Breast epithelium (tissue), 3 donors: ENCODE measurements around the gene SHROOM1.
"Not testable (repeated sequence)": the region's sequence is repeated elsewhere in the genome, so short reads cannot be mapped to it uniquely, and the experiment has no call there.

ENCODE experiments used
- POLR2A ChIP-seq: fragments of 450-650 bp; IDR thresholded peaks from one replicate; pipeline ENCODE4 v1.6.1; 2016; ENCODE audit warnings: antibody characterized with exemption, mild to moderate bottlenecking, moderate library complexity
- POLR2AphosphoS5 ChIP-seq, 3 donors: sonication (generic); formaldehyde crosslinking; IDR thresholded peaks; one replicate each; pipeline ENCODE4 v1.6.1; 2017; ENCODE audit warnings: antibody characterized with exemption in 3 of 3
- TF ChIP-seq, protein P1 (sequence below), 3 donors: fragments of 450-650 bp; IDR thresholded peaks; one replicate each; pipeline ENCODE4 v1.5.1; 2016 to 2017; ENCODE audit warnings: antibody characterized with exemption in 3 of 3, mild to moderate bottlenecking in 3 of 3, moderate library complexity in 3 of 3

DNA sequence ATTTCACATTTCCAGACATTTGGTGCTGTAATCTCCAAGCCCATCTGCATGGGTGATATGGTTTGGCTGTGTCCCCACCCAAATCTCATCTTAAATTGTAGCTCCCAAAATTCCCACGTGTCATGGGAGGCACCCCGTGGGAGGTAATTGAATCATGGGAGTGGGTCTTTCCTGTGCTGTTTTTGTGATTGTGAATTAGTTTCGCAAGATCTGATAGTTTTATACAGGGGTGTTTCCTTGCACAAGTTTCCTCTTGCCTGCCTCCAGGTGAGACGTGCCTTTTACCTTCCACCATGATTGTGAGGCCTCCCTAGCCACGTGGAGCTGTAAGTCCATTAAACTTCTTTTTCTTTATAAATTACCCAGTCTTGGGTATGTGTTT is 27.8 kb downstream of the SHROOM1 start:
- TF ChIP-seq, protein P1, sequence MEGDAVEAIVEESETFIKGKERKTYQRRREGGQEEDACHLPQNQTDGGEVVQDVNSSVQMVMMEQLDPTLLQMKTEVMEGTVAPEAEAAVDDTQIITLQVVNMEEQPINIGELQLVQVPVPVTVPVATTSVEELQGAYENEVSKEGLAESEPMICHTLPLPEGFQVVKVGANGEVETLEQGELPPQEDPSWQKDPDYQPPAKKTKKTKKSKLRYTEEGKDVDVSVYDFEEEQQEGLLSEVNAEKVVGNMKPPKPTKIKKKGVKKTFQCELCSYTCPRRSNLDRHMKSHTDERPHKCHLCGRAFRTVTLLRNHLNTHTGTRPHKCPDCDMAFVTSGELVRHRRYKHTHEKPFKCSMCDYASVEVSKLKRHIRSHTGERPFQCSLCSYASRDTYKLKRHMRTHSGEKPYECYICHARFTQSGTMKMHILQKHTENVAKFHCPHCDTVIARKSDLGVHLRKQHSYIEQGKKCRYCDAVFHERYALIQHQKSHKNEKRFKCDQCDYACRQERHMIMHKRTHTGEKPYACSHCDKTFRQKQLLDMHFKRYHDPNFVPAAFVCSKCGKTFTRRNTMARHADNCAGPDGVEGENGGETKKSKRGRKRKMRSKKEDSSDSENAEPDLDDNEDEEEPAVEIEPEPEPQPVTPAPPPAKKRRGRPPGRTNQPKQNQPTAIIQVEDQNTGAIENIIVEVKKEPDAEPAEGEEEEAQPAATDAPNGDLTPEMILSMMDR (IDR thresholded peaks at IDR 0.05): not testable (repeated sequence)
- TF ChIP-seq POLR2AphosphoS5 (IDR thresholded peaks at IDR 0.05); POLR2A: not testable (repeated sequence)
